T1000 (cell line): Measurements from ENCODE around the gene RAP2B.
"Not testable (repeated sequence)": the region's sequence is repeated elsewhere in the genome, so short reads cannot be mapped to it uniquely, and the experiment has no call there.

Experiments
- DNase-seq: peaks from one replicate; lab custom pipeline; 2025; ENCODE audit warnings: mixed read lengths; lab: John Stamatoyannopoulos, UW

Gene RAP2B

GRCh38 chr3:153161714-153162512 lies at the start of gene RAP2B:
RAP2B (plus strand) TSS chr3:153162226; CDS start chr3:153162694, 468 bp downstream.
- peak; percentile 87 for DNase-seq

- no peak for DNase-seq
These were observed 48.5 kb upstream of the RAP2B start for GRCh38 chr3:153113541-153113940.

GRCh38 chr3:153114270-153114669 lies 47.8 kb upstream of the RAP2B start:
- not testable (repeated sequence) for DNase-seq

- DNase-seq = no peak
These were observed 46.7 kb upstream of the RAP2B start for GRCh38 chr3:153115326-153115725.

GRCh38 chr3:153127788-153128187 lies 34.2 kb upstream of the RAP2B start:
- DNase-seq = no peak

- DNase-seq = no peak
These were observed 32.6 kb upstream of the RAP2B start for GRCh38 chr3:153129426-153129825.

- no peak for DNase-seq
These were observed 32.2 kb upstream of the RAP2B start for GRCh38 chr3:153129866-153130265.

- no peak for DNase-seq
These were observed 31.6 kb upstream of the RAP2B start for GRCh38 chr3:153130312-153130977.

- no peak for DNase-seq
These were observed 24.4 kb upstream of the RAP2B start for GRCh38 chr3:153137626-153138025.

GRCh38 chr3:153138276-153139210 lies 23.5 kb upstream of the RAP2B start:
- peak; percentile 54 for DNase-seq

- no peak for DNase-seq
These were observed 19.1 kb upstream of the RAP2B start for GRCh38 chr3:153142961-153143360.

- no peak for DNase-seq
These were observed 18.0 kb upstream of the RAP2B start for GRCh38 chr3:153144071-153144470.

GRCh38 chr3:153144779-153145178 lies 17.2 kb upstream of the RAP2B start:
- DNase-seq = no peak

- DNase-seq = no peak
These were observed 16.6 kb upstream of the RAP2B start for GRCh38 chr3:153145454-153145853.

GRCh38 chr3:153146191-153147053 lies 15.6 kb upstream of the RAP2B start:
- DNase-seq = no peak

- no peak for DNase-seq
These were observed 11.0 kb upstream of the RAP2B start for GRCh38 chr3:153150991-153151390.

- not testable (repeated sequence) for DNase-seq
These were observed 6.2 kb upstream of the RAP2B start for GRCh38 chr3:153155786-153156185.

GRCh38 chr3:153158189-153158588 lies 3.8 kb upstream of the RAP2B start:
- no peak for DNase-seq

GRCh38 chr3:153158961-153159735 lies 2.9 kb upstream of the RAP2B start:
- DNase-seq = no peak

GRCh38 chr3:153159771-153160397 lies 2.1 kb upstream of the RAP2B start:
- DNase-seq = no peak
